Ovary (tissue), 3 donors: ENCODE results near the gene SLC39A5.

Experiments
- EP300 ChIP-seq: sonication (generic); formaldehyde crosslinking; IDR thresholded peaks from one replicate; pipeline ENCODE4 v1.6.1; 2017; ENCODE audit warnings: antibody characterized with exemption
- TF ChIP-seq, protein P1 (sequence below), 3 donors: fragments of 450-650 bp in 2 of 3; fragments of 200-600 bp in 1 of 3; IDR thresholded peaks; one replicate each; pipeline versions ENCODE4 v1.5.1 to v1.8.0; 2016 to 2022; ENCODE audit warnings: antibody characterized with exemption in 3 of 3, mild to moderate bottlenecking in 1 of 3
- donor health status: DM: no; HTN: no; CAD: no.

DNA sequence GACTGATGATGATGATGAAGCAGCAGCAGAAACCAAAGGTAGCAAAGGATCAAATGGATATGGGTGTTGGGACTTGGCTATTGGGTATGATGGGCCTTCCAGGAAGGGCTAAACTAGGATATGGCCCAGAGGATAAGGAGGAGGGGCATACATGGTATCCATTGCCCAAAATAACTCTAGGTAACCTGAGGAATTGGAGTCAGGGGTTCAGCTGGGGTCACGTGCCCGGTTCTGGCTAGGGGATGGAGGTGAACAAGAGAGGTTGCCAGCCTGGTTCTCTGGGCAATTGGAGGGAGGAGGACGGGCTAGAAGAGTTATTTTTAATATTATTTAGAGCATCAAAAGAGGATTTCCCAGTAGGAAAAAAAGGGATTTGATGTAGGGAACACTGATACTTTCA, 31.1 kb downstream of the SLC39A5 start:
- TF ChIP-seq, protein P1, sequence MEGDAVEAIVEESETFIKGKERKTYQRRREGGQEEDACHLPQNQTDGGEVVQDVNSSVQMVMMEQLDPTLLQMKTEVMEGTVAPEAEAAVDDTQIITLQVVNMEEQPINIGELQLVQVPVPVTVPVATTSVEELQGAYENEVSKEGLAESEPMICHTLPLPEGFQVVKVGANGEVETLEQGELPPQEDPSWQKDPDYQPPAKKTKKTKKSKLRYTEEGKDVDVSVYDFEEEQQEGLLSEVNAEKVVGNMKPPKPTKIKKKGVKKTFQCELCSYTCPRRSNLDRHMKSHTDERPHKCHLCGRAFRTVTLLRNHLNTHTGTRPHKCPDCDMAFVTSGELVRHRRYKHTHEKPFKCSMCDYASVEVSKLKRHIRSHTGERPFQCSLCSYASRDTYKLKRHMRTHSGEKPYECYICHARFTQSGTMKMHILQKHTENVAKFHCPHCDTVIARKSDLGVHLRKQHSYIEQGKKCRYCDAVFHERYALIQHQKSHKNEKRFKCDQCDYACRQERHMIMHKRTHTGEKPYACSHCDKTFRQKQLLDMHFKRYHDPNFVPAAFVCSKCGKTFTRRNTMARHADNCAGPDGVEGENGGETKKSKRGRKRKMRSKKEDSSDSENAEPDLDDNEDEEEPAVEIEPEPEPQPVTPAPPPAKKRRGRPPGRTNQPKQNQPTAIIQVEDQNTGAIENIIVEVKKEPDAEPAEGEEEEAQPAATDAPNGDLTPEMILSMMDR (IDR thresholded peaks at IDR 0.05) = no peak
- TF ChIP-seq EP300 = no peak
